ENCODE data around the gene RPS6KL1. TPM values are rescaled to one million over a fixed set of nuclear protein-coding genes. Genes with fewer than 3 reads are reported as not detected.
A peak's percentile ranks its signal among the peaks of the same experiment; 100 is the strongest.

RPS6KL1 gene
- total RNA-seq, 1 experiment from 2014 or later = 18.8 TPM

DNA sequence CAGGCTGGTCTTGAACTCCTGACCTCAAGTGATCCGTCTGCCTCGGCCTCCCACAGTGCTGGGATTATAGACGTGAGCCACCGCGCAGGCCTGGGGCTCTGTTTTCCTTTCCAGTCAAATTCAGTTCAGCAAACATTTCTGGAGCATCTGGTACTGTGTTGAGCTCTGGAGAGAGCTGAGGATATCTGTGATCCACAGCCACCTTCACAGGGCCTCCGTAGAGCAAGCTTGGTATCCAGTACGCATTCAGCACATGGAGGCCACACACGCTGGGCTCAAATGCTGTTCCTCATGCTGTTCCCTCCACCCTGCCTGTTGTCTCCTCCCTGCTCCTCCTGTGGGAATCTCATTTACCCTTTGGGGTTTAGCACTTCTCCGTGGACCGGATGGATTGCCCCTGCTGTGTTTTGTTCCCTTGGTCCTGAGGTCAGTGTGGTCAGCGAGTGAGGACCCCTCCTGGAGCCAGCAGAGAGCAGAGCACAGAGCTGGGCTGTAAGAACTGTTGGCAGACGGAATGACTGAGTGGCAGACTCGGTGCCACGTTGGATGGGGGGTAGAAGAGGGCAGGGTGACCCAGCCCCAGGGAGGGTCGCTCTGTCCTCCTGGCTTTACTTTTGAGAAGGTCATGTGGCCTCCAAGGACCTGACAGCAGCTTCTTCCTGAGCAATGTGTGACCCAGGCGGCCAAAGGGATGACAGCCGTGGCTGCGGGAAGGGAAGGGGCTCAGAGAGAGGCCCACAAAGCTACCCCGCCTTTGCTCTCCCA, 891 bp downstream of the RPS6KL1 start:
- Mint-ChIP-seq H3K9me3 (no peaks in the 10 kb centered on the region), H3K27ac (no peak overlapping the region; a peak in 1 of 7 replicates), H3K27me3 (ENCODE audit: low read depth) (peaks cover 8% of the 10 kb centered on the region), H3K4me1 (peaks cover 6 to 7% of the 10 kb centered on the region in 2 experiments; a peak in 3 of 4 replicates), H3K4me3 (peak overlapping the region; percentile 85 to 91), H3K36me3 (ENCODE audit: insufficient read depth in 1 of 3, low read depth in 3 of 3) (peaks cover 0 to 6% (median 0%) of the 10 kb centered on the region in 3 experiments; a peak in 2 of 7 replicates)
- H3K56ac ChIP-seq (ENCODE audit: insufficient read length, low read depth, low read length) = no peak overlapping the region
- peaks cover 4% of the 10 kb centered on the region for H3K23me2 ChIP-seq (ENCODE audit: insufficient read length, low read depth, low read length, poor library complexity, severe bottlenecking)
- no peak overlapping the region for H3K4ac ChIP-seq (ENCODE audit: low read depth, low read length)
- no peaks in the 10 kb centered on the region; the same call in 1 of the 2 replicates for H3K4me1 ChIP-seq (ENCODE audit: insufficient read depth, low read length)
- no peaks in the 10 kb centered on the region for H3K79me1 ChIP-seq (ENCODE audit: insufficient read depth, low read depth, low read length, poor library complexity, severe bottlenecking)
- no peak overlapping the region for H2AK5ac ChIP-seq (ENCODE audit: insufficient read length, low read length)
- H4K20me1 ChIP-seq (ENCODE audit: control insufficient read depth, insufficient read depth, insufficient read length) = no peaks in the 10 kb centered on the region
- H3T11ph ChIP-seq (ENCODE audit: low read length) = no peak overlapping the region
- H3K23ac ChIP-seq (ENCODE audit: insufficient read length, low read depth, low read length) = no peak overlapping the region
- no peak overlapping the region for H4K5ac ChIP-seq (ENCODE audit: insufficient read length, low read depth, low read length)
- H2AFZ ChIP-seq (ENCODE audit: low read length) = no peak overlapping the region
- no peak overlapping the region for H3K9ac ChIP-seq (ENCODE audit: extremely low read depth, insufficient read length, low read length)
- no CpG with 5 or more reads among the region's 19 CpGs for WGBS (ENCODE audit: extremely low coverage, insufficient read length, low lambda C conversion rate)
- H2BK15ac ChIP-seq (ENCODE audit: low read depth, low read length) = no peak overlapping the region
- H4K91ac ChIP-seq (ENCODE audit: insufficient read length, low read depth, low read length) = no peak overlapping the region
- TF ChIP-seq, protein P1, sequence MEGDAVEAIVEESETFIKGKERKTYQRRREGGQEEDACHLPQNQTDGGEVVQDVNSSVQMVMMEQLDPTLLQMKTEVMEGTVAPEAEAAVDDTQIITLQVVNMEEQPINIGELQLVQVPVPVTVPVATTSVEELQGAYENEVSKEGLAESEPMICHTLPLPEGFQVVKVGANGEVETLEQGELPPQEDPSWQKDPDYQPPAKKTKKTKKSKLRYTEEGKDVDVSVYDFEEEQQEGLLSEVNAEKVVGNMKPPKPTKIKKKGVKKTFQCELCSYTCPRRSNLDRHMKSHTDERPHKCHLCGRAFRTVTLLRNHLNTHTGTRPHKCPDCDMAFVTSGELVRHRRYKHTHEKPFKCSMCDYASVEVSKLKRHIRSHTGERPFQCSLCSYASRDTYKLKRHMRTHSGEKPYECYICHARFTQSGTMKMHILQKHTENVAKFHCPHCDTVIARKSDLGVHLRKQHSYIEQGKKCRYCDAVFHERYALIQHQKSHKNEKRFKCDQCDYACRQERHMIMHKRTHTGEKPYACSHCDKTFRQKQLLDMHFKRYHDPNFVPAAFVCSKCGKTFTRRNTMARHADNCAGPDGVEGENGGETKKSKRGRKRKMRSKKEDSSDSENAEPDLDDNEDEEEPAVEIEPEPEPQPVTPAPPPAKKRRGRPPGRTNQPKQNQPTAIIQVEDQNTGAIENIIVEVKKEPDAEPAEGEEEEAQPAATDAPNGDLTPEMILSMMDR (conservative IDR thresholded peaks at IDR 0.05) = no peak
- H3K4me2 ChIP-seq (ENCODE audit: insufficient read depth, insufficient read length, low read length) = peak overlapping the region; percentile 36
- H2BK12ac ChIP-seq (ENCODE audit: insufficient read length, low read depth, low read length) = no peak overlapping the region
- no peak for DNase-seq
- peak overlapping the region; percentile 92 for H3K14ac ChIP-seq (ENCODE audit: insufficient read depth, low read length)
- no peak overlapping the region for H2BK120ac ChIP-seq (ENCODE audit: low read depth, low read length, poor library complexity, severe bottlenecking)
- H3K9me3 ChIP-seq (ENCODE audit: control insufficient read depth, low read depth, low read length) = no peaks in the 10 kb centered on the region
- H3K18ac ChIP-seq (ENCODE audit: insufficient read length, low read depth, low read length) = no peak overlapping the region
- H2BK20ac ChIP-seq (ENCODE audit: low read depth, low read length, poor library complexity, severe bottlenecking) = no peak overlapping the region
- no peaks in the 10 kb centered on the region for H3K79me2 ChIP-seq (ENCODE audit: insufficient read depth, low read length)
- no peaks in the 10 kb centered on the region for H3K27me3 ChIP-seq (ENCODE audit: insufficient read depth, low read length)
- H2BK5ac ChIP-seq (ENCODE audit: insufficient read length, low read length) = no peak overlapping the region
- no peak overlapping the region for H3K27ac ChIP-seq (ENCODE audit: insufficient read length, low read depth, low read length)
- H4K8ac ChIP-seq (replicated peaks; ENCODE audit: insufficient read length, low read depth, low read length) = no peak overlapping the region
